Retinal pigment epithelial cell (primary cell): ENCODE measurements around the gene PEX5.
A peak's percentile ranks its signal among the peaks of the same experiment; 100 is the strongest.

Experiments
- DNase-seq: peaks from one replicate; pipeline ENCODE4 v3.0.0-alpha.2; 2010; ENCODE audit warnings: low read depth
- H3K4me3 ChIP-seq: 2 replicates; pipeline ENCODE4 v1.5.1; 2011; ENCODE audit warnings: mild to moderate bottlenecking, low read length, control low read depth, moderate library complexity
- CTCF ChIP-seq: conservative IDR thresholded peaks from 2 replicates; pipeline ENCODE4 v1.5.1; 2011; ENCODE audit warnings: low read depth, low read length, control low read depth, inconsistent platforms

PEX5 gene

GRCh38 chr12:7160183-7160582 is 29.3 kb upstream of the PEX5 start:
- no peak for DNase-seq
- H3K4me3 ChIP-seq = no peak overlapping the region
- no peak for TF ChIP-seq CTCF

- no peak for TF ChIP-seq CTCF
- no peak overlapping the region for H3K4me3 ChIP-seq
- no peak for DNase-seq
Observed at GRCh38 chr12:7161327-7161726, 28.2 kb upstream of the PEX5 start.

GRCh38 chr12:7161811-7162210 is 27.7 kb upstream of the PEX5 start:
- no peak for TF ChIP-seq CTCF
- no peak for DNase-seq
- no peak overlapping the region for H3K4me3 ChIP-seq

- no peak overlapping the region for H3K4me3 ChIP-seq
- DNase-seq = no peak
- TF ChIP-seq CTCF = peak; percentile 73
Observed at GRCh38 chr12:7162691-7163114, 26.8 kb upstream of the PEX5 start.

GRCh38 chr12:7169951-7170350 is 19.5 kb upstream of the PEX5 start:
- DNase-seq = no peak
- no peak overlapping the region for H3K4me3 ChIP-seq
- TF ChIP-seq CTCF = no peak

GRCh38 chr12:7171854-7172253 is 17.6 kb upstream of the PEX5 start:
- DNase-seq = no peak
- no peak overlapping the region for H3K4me3 ChIP-seq
- no peak for TF ChIP-seq CTCF

- DNase-seq = no peak
- H3K4me3 ChIP-seq = no peak overlapping the region
- no peak for TF ChIP-seq CTCF
Observed at GRCh38 chr12:7175493-7175892, 14.0 kb upstream of the PEX5 start.
